Skeletal muscle cell (primary cell): ENCODE data around the gene C1GALT1C1.
"Not testable (repeated sequence)": the region's sequence is repeated elsewhere in the genome, so short reads cannot be mapped to it uniquely, and the experiment has no call there.

Source experiments
- DNase-seq: peaks from one replicate; pipeline ENCODE4 v3.0.0-alpha.2; 2010; ENCODE audit warnings: low read depth
- H3K4me3 ChIP-seq: 2 replicates; pipeline ENCODE4 v1.5.1; 2011; ENCODE audit warnings: low read depth, mild to moderate bottlenecking, control low read depth, low read length, moderate library complexity

The C1GALT1C1 gene

DNA sequence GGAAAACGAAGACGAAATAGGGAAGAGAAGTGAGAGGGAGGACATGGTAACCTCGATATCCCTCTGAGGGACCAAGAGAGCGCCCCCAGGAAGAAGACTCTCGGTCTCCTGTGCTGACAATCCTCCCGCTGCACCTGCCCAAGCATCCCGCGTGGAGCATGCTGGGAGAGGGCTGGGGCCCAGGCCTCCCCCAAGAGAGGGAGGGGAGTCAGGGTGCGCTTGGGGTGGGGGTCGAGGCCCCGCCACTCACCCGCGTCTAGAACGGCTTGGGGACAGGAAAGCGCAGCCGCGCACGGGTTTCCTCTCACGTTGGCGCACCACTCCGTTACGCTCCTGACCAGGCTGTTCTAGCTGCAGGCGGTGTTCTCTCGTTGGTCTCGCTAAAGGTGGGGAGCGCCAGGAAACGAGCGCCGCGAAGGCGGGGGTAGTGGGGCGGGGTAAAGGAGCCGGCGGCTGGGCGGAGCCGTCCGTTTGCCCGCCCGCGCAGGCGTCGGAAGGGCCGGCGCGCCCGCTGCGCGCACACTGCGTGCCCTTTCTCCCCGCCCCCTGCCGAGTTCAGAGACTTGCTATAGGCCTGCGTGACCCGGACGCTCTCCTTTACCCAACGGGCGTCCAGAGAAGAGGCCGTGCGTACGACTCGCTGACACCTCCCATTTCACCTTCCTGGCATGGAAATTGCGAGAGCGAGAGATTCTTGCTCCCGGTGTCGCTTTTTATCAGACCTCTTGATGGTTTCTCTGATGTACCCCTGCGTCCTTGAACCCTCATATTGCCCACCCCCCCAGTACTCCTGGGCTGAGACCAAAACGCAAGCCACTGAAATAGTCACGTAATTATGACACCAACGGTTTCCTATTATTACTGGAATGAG lies at the start of gene C1GALT1C1:
Gene C1GALT1C1 (minus strand): TSS at position 388 of the 871 bp plus-strand sequence. CDS start 2,888 bp downstream, outside the sequence.
- H3K4me3 ChIP-seq = peak within 1 kb of the TSS; percentile 66
- peak; percentile 76 for DNase-seq

DNA sequence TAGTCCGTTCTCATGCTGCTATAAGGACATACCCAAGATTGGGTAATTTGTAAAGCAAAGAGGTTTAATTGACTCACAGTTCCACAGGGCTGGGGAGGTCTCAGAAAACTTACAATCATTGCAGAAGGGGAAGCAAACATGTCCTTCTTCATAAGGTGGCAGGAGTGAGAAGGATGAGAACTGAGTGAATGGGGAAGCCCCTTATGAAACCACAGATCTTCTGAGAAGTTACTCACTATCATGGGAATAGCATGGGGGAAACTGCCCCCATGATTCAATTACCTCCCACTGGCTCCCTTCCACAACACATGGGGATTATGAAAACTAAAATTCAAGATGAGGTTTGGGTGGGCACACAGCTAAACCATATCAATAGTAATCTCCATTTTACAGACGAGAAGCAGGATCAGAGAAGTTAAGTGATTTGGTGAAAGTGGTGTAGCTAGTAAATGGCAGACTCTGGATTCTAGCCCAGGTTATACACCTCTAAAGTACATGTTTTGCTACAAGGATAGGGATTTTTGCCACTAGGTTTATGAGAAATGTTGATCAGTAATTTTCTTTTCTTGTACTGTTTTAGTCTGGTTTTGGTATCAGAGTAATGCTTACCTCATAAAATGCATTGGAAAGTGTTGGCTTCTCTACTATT lies 47.3 kb upstream of the C1GALT1C1 start:
- no peak overlapping the region for H3K4me3 ChIP-seq
- DNase-seq = no peak

DNA sequence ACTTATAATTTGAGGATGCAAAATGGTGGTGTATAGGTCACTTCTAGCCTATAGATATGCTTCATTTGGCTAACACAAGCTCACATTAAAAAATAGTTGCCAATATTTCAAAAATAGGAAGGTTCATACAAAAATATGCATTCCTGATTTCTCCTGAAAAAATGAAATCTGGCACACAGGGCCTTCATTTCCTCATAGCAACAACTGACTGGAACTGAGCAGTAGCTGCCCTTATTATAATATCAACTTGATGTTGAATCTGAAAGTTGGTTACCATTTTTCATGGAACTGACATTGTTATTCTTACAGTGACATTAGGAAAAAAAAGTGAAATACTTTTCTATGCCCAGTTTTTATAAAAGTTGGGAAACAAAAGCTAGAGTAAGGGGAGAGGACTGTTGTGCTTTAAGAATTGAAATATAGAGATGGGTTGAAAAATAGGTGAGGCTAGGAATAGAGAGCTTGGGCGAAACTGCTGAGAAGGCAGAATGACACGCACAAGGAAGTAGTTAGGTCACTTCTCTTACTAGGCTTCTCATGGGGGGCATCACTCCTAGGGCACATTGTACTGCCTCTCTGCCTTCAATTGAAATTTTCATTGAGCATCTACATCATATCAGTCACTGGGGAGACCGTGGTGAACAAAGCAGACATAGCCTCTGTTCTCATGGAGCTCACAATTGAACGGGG lies 43.1 kb upstream of the C1GALT1C1 start:
- DNase-seq = no peak
- no peak overlapping the region for H3K4me3 ChIP-seq

DNA sequence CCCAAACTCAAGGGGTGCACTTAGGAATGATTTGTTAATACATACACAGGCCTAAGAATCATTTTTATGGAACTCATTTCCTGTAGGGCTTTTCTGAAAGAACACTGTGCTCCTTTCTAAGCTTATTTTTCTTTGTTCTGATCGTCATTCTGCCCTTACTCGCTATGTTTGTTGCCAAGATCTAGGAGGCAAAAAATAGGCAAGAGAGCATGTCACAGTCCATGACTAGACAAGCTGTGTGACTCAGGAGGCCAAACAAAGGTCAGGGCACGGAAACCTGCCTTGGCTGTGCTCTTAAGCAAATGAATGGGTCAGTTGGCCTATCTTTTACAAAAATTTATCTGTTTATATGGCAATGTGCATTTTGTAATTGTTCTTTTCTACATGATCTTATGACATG lies 42.5 kb upstream of the C1GALT1C1 start:
- DNase-seq = peak; percentile 88
- H3K4me3 ChIP-seq = no peak overlapping the region

DNA sequence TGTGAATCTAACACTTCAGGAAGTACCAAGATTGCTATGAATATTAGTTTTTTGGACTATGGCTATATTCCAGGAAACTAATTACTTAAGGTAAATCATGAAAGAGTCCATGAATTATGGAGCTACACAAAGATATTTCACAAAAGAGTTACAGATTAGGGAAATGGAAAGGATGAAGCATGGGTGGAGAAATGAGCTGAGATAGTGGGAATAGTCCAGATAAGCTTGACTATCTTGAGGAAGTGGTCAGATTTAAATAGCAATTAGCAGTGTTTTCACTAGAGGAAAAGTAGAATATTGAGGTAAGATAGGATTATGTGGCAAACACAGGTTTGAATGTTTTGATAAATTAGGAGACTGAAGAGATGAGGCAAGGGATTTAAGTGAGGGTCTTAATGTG lies 42.1 kb upstream of the C1GALT1C1 start:
- H3K4me3 ChIP-seq = no peak overlapping the region
- no peak for DNase-seq

DNA sequence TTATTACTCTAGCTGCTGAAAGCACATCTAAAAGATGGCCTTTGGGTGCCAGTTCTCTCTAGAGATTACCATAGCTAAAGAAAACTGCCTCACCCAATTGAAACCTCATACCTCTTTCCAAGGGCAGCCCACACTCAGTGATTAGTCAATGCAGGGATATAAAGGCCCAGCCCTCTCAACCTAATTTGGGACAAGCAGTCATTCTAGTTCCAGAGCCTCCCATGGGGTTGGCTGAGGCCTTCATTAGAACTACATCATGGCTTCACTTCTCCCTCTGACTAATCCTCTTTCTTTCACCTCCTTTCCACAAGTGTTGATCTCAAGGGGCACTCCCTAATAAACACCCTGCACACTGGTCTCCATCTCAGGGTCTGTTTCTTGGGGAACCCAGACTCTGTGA lies 38.5 kb upstream of the C1GALT1C1 start:
- no peak for DNase-seq
- H3K4me3 ChIP-seq = no peak overlapping the region

DNA sequence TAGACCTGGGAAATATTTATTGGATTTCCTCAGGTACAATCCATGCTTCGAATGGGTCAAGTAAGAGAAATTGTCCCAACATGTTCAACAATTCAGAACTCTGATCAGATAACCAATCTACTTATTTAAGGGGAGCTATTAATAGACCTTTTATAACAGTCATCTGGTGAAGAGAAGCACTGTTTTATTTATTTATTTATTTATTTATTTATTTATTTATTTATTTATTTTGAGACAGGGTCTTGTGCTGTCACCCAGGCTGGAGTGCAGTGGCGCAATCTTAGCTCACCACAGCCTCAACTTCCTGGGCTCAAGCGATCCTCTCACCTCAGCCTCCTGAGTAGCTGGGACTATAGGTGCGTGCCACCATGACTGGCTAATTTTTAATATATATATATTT lies 34.7 kb upstream of the C1GALT1C1 start:
- not testable (repeated sequence) for H3K4me3 ChIP-seq, DNase-seq

DNA sequence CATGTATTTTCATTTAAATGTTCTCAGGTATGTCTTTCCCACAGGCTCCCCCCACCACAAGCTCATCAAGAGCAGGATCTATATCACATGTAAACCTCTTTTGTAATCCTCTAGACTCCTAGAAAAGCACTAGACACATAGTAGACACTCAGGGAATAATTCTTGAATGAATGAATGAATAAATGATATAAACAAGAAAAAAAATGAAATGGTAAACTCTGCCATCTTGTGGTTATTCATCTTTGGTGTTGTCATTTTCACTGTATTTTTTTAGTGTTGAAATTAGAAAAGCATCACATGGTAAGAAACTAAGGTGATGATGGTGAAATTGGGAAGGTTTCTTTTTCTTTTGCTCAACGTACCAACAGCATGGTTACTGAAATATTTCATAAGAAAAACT lies 34.2 kb upstream of the C1GALT1C1 start:
- no peak for DNase-seq
- H3K4me3 ChIP-seq = no peak overlapping the region

DNA sequence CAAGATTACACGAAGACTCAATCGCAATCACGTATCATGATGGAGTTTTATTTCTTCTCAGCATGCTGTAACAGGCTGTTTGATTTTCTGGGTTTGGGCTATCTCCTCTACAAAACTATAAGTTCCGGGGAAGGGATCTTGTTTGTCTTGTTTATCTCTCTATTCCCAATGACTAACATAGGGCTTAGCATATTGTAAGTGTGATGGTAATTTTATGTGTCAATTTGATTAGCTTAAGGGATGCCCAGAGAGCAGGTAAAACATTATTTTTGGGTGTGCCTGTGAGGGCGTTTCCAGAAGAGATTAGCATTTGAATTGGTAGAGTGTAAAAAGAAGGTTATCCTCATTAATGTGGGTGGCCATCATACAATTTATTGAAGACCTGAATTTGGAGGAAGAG lies 32.8 kb upstream of the C1GALT1C1 start:
- DNase-seq = no peak

DNA sequence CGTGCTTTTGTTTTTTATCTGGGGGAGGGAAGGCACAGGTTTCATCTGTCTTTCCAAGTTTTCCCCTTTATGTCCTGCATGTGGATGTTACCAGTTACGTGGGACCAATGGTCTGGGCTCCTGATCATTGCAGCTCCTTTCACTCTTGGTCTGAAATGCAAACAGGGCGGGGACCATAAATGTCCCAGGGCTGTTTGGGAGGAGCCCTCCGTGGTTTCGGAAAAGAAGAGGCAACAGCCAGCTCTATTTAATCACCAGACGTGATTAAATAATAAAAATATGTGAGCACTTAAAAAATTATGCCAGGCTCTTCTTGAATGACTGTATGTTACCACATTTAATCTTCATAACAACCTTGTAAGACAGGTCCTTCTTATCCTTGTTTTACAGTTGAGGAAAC lies 30.8 kb upstream of the C1GALT1C1 start:
- no peak overlapping the region for H3K4me3 ChIP-seq
- no peak for DNase-seq

More for the DNA sequence above, 32.8 kb upstream of the C1GALT1C1 start:
- H3K4me3 ChIP-seq = no peak overlapping the region

DNA sequence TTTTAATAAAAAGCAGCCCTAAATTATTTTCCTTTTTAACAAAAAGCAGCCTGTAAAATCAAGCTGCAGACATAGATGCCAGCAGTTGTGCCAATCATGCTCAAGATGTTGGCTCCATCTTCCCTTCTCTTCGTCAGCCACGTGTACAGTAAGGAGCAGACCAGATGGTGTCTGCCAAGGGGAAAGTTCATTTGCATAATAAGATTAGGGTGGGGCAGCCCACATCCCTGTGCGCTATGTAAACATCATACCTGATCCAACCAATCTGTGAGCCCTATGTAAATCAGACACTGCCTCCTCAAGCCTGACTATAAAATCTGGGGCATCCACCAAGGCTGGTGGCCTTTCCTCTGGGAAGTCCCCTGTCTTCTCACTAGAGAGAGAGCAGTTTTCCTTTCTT lies 23.1 kb upstream of the C1GALT1C1 start:
- H3K4me3 ChIP-seq = no peak overlapping the region
- DNase-seq = no peak

DNA sequence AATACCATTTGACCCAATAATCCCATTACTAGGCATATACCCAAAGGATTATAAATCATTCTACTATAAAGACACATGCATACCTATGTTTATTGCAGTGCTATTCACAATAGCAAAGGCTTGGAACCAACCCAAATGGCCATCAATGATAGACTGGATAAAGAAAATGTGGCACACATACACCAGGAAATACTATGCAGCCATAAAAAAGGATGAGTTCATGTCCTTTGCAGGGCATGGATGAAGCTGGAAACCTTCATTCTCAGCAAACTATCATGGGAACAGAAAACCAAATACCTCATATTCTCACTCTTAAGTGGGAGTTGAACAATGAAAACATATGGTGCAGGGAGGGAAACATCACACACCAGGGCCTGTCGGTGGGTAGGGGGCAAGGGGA lies 22.4 kb upstream of the C1GALT1C1 start:
- DNase-seq, H3K4me3 ChIP-seq: not testable (repeated sequence)

DNA sequence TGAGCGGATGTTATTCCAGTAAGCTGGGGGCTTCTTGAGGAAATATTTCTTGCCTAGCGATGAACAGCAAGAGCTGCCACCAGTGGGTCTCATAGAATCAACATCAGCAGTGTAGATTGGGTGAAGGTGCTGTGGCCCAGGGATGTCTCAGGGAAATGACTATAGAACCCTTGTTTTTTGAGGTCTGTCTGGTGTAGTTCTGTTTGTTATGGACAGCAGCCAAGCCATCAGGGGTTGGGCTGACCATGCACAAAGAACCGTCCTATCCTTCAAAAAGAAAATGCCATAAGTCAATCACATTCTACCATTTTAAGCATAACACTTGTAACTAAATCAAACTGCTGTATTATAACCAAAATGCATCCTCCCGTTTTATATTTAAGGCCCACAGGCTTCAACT lies 17.3 kb upstream of the C1GALT1C1 start:
- DNase-seq = no peak
- no peak overlapping the region for H3K4me3 ChIP-seq

DNA sequence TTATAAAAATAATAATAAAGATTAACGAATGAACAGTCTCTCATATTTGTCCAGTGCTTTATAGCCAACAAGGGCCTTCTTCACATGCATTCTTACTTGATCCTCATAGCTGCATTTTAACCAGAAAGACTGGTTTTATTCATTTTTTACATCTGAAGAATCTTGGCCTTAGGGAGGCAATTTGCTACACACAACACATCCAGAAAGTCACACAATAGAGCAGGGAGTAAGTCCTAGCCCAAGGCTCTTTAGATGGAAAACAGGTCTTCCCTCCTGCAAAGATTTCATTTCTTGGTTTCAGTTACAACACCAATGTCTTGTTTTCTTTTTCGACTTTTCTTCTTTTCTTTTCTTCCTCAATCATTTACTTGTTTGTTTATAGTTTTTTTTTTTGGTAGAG lies 13.0 kb upstream of the C1GALT1C1 start:
- no peak overlapping the region for H3K4me3 ChIP-seq
- no peak for DNase-seq

DNA sequence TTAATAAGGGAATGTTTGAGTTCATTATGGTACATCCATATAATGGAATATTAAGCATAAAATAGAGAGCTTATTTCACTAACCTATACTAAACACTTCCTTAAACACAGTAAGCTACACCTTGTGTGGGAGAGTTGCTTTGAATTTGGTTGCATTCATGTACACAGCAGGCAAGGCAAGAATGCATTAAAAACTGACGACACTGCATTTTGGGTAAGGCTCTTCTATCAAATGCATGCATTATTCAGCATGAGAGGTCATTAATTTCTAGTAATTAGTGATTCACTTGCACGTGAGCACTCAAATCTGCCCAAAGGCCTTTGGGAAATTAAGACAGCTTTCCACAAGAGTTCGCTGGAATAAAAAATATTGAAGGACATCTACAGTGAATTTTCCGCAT lies 8.8 kb upstream of the C1GALT1C1 start:
- no peak for DNase-seq
- no peak overlapping the region for H3K4me3 ChIP-seq

DNA sequence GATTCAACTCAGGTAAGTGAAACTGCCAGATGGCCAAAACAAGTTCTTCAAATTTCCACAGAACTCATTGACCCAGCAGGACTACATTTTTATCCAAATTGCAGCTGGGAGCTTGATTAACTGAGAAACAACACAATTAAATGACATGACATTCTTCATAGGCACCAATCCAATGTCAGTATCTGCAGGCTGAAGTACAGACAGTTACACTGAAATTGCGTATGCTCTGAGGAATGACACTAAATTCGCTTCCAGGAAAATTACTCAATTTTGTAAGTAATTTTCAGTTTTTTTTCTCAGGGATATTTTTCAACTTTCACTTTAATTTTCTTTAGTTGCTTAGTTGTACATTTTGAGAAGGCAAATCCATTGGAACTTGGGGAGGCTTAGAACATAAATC lies 4.5 kb downstream of the C1GALT1C1 start:
- no peak overlapping the region for H3K4me3 ChIP-seq
- DNase-seq = no peak

DNA sequence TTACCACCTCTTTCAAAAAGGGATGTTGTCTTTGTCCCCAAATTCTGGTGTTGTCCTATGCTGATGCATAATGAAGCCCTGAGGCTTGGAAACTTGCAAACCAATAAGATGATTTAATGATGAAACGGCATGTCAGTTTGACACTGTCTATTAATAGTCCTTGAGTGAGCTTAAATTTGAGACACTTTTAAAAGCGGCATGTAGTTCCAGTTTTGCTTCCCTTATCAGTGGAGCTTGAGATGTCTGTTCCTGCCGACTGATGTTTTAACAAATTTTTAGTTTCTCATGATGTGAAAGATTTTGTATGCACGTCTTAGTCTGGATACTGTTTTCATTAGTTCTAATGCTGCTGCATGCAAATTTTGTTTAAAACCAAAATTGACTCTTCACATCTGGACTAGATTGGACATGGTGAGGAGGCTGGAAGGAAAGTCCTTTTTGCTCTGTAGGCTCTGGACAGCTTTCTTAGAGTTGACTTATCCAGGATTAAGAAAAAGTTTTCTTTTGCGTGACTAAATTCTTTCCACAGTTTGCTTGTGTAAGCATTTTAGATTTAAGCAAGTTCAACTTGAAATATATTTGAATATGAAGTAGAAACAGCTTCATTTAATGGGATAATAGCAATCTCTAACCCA lies 11.7 kb downstream of the C1GALT1C1 start:
- no peak for DNase-seq
- no peak overlapping the region for H3K4me3 ChIP-seq

DNA sequence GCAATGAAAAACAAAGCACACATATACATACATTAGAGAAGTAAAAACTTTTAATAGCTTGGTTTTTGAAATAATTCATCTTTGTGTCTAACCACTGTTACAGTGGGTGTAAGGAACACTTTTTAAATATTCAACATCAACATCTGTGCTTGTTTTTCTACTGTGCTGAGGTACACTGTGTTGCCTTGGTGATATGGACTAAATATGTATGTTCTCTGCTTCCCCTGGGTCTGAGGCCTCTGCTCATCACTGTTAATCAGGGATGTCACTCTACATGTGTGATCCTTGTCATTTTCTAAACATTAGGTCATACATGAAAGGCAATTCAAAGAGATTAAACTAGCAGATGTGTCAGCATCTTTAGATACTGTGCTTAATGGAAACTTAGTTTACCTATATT lies 15.0 kb downstream of the C1GALT1C1 start:
- no peak overlapping the region for H3K4me3 ChIP-seq
- no peak for DNase-seq

DNA sequence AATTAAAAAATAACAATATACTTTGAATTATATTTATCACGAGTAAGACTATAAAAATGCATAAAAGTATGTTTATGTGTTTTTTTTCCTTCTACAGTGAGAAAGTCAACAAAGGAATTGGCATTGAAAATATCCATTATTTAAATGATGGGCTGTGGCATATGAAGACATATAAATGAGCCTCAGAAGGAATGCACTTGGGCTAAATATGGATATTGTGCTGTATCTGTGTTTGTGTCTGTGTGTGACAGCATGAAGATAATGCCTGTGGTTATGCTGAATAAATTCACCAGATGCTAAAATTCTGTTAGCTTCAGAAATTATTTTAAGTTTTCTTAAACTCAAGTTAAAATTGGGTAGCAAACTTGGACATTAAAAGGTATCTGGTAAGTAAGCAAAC lies 17.8 kb downstream of the C1GALT1C1 start:
- no peak for DNase-seq
- no peak overlapping the region for H3K4me3 ChIP-seq

DNA sequence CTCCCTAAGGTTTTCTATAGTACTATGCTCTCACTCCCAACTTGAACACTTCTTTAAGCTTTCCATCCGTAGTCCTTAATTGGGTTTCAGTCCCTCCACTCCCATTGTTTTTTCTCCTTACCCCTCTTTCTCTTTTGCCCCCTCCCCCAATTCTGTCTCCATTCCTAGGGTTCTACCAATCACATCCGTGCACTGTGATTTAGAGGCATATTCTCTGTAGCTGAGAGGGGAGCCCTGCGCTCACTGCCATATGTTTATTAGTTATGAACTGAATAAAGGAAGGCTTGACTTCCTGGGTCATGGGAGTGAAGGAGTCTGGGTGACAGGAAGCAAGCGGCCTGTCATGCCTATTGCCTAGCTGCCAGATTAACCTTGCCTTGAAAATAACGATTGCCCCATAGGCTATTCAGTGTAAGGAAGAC lies 25.5 kb downstream of the C1GALT1C1 start:
- no peak for DNase-seq

More for the DNA sequence above, 25.5 kb downstream of the C1GALT1C1 start:
- H3K4me3 ChIP-seq = peak overlapping the region; percentile 66
